Esophagus muscularis mucosa (tissue), 3 donors: Measurements from ENCODE around the gene ARHGAP24.

Experiments
- CTCF ChIP-seq, 3 experiments: fragments of 200-600 bp in 2 of 3; fragments of 450-650 bp in 1 of 3; sonication (generic) in 2 of 3; IDR thresholded peaks; one replicate each; pipeline ENCODE4 v1.5.1; 2017 to 2019; ENCODE audit warnings: antibody characterized with exemption in 3 of 3, mild to moderate bottlenecking in 2 of 3, moderate library complexity in 1 of 3
- POLR2A ChIP-seq: fragments of 450-650 bp; IDR thresholded peaks from one replicate; pipeline ENCODE4 v1.6.1; 2017; ENCODE audit warnings: antibody characterized with exemption, moderate library complexity, mild to moderate bottlenecking, low read depth
- POLR2AphosphoS5 ChIP-seq, 2 donors: sonication (generic); formaldehyde crosslinking; IDR thresholded peaks; one replicate each; pipeline ENCODE4 v1.6.1; 2017; ENCODE audit warnings: antibody characterized with exemption in 2 of 2

GRCh38 chr4:85968945-85969819, 494.2 kb downstream of the ARHGAP24 start:
- TF ChIP-seq CTCF (IDR thresholded peaks at IDR 0.05) = peak; percentile 58 to 63 (median 60)
- no peak for TF ChIP-seq POLR2AphosphoS5 (IDR thresholded peaks at IDR 0.05)
- no peak for TF ChIP-seq POLR2A
